Measurements from ENCODE around the gene NLRC5. TPM values are rescaled to one million over a fixed set of nuclear protein-coding genes. Genes with fewer than 3 reads are reported as not detected.

Gene NLRC5
- total RNA-seq, 1 donor from 2014 or later: 29.9 TPM

DNA sequence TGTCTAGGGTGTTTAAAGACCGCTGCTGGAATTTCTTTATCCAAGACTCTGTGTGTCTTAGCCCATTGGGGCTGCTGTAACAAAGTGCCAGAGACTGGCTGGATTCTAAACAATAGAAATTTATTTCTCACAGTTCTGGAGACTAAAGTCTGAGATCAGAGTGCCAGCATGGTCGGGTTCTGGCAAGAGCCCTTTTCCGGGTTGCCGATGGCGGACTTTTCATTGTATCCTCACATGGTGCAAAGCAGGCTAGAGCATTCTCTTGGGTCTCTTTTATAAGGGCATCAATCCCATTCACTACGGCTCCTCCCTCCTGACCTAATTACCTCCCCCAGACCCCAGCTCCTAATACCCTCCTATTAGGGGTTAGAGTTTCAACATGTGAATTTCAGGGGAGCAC lies 9.5 kb downstream of the NLRC5 start:
- Histone ChIP-seq H3K4me1 (ENCODE audit: insufficient read depth, low read length) (peaks cover 19% of the 10 kb centered on the region), H3K4me2 (ENCODE audit: low read length) (no peak overlapping the region), H3K79me2 (ENCODE audit: insufficient read depth, low read length) (peaks cover 36% of the 10 kb centered on the region), H3K4me3 (ENCODE audit: insufficient read depth, low read depth, low read length) (no peak overlapping the region), H3K36me3 (ENCODE audit: insufficient read depth, low read length) (no peaks in the 10 kb centered on the region), H3K9ac (ENCODE audit: low read length) (no peak overlapping the region), H3K9me3 (ENCODE audit: insufficient read depth, low read depth, low read length) (no peaks in the 10 kb centered on the region), H3K27me3 (ENCODE audit: insufficient read depth, low read length) (no peaks in the 10 kb centered on the region), H2AFZ (ENCODE audit: low read depth, low read length) (no peak overlapping the region), H3K27ac (ENCODE audit: low read depth, low read length) (peak overlapping the region; percentile 99), H4K20me1 (ENCODE audit: insufficient read depth, low read length) (no peaks in the 10 kb centered on the region)
- FAIRE-seq (no peak), DNase-seq (ENCODE audit: low read depth) (no peak)
- Mint-ChIP-seq H3K27ac (ENCODE audit: unreplicated experiment) (no peak overlapping the region), H3K27me3 (ENCODE audit: low read depth, unreplicated experiment) (no peaks in the 10 kb centered on the region), H3K4me1 (ENCODE audit: low read depth, unreplicated experiment) (peaks cover 8% of the 10 kb centered on the region), H3K4me3 (ENCODE audit: unreplicated experiment) (no peak overlapping the region), H3K9me3 (ENCODE audit: unreplicated experiment) (no peaks in the 10 kb centered on the region), H3K36me3 (ENCODE audit: low read depth, unreplicated experiment) (peaks cover 10% of the 10 kb centered on the region)
- TF ChIP-seq EZH2 (IDR thresholded peaks at IDR 0.05; ENCODE audit: insufficient read depth, low read length): no peak
- TF ChIP-seq, protein P1, sequence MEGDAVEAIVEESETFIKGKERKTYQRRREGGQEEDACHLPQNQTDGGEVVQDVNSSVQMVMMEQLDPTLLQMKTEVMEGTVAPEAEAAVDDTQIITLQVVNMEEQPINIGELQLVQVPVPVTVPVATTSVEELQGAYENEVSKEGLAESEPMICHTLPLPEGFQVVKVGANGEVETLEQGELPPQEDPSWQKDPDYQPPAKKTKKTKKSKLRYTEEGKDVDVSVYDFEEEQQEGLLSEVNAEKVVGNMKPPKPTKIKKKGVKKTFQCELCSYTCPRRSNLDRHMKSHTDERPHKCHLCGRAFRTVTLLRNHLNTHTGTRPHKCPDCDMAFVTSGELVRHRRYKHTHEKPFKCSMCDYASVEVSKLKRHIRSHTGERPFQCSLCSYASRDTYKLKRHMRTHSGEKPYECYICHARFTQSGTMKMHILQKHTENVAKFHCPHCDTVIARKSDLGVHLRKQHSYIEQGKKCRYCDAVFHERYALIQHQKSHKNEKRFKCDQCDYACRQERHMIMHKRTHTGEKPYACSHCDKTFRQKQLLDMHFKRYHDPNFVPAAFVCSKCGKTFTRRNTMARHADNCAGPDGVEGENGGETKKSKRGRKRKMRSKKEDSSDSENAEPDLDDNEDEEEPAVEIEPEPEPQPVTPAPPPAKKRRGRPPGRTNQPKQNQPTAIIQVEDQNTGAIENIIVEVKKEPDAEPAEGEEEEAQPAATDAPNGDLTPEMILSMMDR (IDR thresholded peaks at IDR 0.05; ENCODE audit: insufficient read depth, low read depth, low read length): no peak

DNA sequence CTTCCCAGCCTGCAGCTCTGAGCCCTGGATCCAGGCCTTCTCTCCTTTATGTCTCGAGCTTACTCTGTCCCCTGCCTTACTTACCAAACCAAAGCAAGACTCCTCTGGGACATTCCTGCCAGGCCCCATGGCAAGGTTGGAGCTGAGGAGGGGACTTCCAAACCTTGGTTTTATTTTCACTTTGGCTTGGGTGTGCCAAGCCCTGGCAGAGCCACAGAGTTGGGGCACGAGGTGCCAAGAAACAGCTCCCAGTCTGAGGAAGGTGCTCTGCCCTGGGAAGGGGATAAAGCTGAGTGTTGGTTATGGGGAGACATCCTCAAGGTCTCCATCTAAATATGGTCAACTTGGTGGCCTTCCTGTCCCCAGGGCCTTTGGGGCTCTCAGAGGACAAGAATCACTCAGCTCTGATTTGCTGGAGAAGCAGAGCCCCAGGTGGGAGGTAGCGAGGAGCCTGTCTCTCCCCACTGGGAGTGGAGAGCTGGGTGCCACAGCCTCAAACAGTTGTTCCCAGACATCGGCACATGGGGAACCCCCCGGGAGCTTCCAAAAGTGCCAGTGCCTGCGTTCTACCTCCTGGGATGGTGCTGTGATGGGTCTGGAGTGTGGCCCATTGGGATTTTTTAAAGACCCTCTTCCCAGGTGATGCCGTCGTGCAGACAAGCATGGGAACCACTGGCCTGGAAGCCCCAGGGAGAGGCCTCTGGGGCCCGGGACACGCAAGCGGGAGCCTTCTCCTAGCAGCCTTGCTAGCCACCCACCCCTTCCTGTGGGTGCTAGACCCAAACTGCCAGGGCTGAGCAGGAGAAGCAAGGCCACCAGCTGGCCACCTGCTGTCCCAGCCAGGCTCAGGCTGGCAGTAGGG lies 10.3 kb downstream of the NLRC5 start:
- Histone ChIP-seq H3K4me1 (ENCODE audit: insufficient read depth, low read length) (peaks cover 19% of the 10 kb centered on the region), H3K4me2 (ENCODE audit: low read length) (peak overlapping the region; percentile 34), H3K9ac (ENCODE audit: low read length) (peak overlapping the region; percentile 76), H4K20me1 (ENCODE audit: insufficient read depth, low read length) (no peaks in the 10 kb centered on the region), H3K27me3 (ENCODE audit: insufficient read depth, low read length) (no peaks in the 10 kb centered on the region), H2AFZ (ENCODE audit: low read depth, low read length) (peak overlapping the region; percentile 63), H3K79me2 (ENCODE audit: insufficient read depth, low read length) (peaks cover 31% of the 10 kb centered on the region), H3K4me3 (ENCODE audit: insufficient read depth, low read depth, low read length) (no peak overlapping the region), H3K36me3 (ENCODE audit: insufficient read depth, low read length) (no peaks in the 10 kb centered on the region), H3K27ac (ENCODE audit: low read depth, low read length) (peak overlapping the region; percentile 99), H3K9me3 (ENCODE audit: insufficient read depth, low read depth, low read length) (no peaks in the 10 kb centered on the region)
- peaks cover 8% of the 10 kb centered on the region for H3K4me1 Mint-ChIP-seq (ENCODE audit: low read depth, unreplicated experiment)
- no peaks in the 10 kb centered on the region for H3K27me3 Mint-ChIP-seq (ENCODE audit: low read depth, unreplicated experiment)
- no peak for TF ChIP-seq EZH2 (IDR thresholded peaks at IDR 0.05; ENCODE audit: insufficient read depth, low read length)
- TF ChIP-seq, protein P1 (IDR thresholded peaks at IDR 0.05; ENCODE audit: insufficient read depth, low read depth, low read length): no peak
- FAIRE-seq (no peak), DNase-seq (ENCODE audit: low read depth) (no peak)
- H3K9me3 Mint-ChIP-seq (ENCODE audit: unreplicated experiment): no peaks in the 10 kb centered on the region
- no peak overlapping the region for H3K4me3 Mint-ChIP-seq (ENCODE audit: unreplicated experiment)
- H3K27ac Mint-ChIP-seq (ENCODE audit: unreplicated experiment): peak overlapping the region; percentile 93
- H3K36me3 Mint-ChIP-seq (ENCODE audit: low read depth, unreplicated experiment): peaks cover 10% of the 10 kb centered on the region
